ENCODE measurements around the gene LYRM4.

The LYRM4 gene

GRCh38 chr6:5231289-5231688 is 29.5 kb downstream of the LYRM4 start:
- no peak overlapping the region for H3K27ac ChIP-seq
- TF ChIP-seq ZFX (IDR thresholded peaks at IDR 0.05; ENCODE audit: borderline replicate concordance), result no peak
- TF ChIP-seq, protein P1, sequence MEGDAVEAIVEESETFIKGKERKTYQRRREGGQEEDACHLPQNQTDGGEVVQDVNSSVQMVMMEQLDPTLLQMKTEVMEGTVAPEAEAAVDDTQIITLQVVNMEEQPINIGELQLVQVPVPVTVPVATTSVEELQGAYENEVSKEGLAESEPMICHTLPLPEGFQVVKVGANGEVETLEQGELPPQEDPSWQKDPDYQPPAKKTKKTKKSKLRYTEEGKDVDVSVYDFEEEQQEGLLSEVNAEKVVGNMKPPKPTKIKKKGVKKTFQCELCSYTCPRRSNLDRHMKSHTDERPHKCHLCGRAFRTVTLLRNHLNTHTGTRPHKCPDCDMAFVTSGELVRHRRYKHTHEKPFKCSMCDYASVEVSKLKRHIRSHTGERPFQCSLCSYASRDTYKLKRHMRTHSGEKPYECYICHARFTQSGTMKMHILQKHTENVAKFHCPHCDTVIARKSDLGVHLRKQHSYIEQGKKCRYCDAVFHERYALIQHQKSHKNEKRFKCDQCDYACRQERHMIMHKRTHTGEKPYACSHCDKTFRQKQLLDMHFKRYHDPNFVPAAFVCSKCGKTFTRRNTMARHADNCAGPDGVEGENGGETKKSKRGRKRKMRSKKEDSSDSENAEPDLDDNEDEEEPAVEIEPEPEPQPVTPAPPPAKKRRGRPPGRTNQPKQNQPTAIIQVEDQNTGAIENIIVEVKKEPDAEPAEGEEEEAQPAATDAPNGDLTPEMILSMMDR (IDR thresholded peaks at IDR 0.05), result no peak

- TF ChIP-seq ZFX (IDR thresholded peaks at IDR 0.05; ENCODE audit: borderline replicate concordance), result no peak
- TF ChIP-seq, protein P1 (IDR thresholded peaks at IDR 0.05), result no peak
- no peak overlapping the region for H3K27ac ChIP-seq
These were observed 30.7 kb downstream of the LYRM4 start for GRCh38 chr6:5230081-5230480.

DNA sequence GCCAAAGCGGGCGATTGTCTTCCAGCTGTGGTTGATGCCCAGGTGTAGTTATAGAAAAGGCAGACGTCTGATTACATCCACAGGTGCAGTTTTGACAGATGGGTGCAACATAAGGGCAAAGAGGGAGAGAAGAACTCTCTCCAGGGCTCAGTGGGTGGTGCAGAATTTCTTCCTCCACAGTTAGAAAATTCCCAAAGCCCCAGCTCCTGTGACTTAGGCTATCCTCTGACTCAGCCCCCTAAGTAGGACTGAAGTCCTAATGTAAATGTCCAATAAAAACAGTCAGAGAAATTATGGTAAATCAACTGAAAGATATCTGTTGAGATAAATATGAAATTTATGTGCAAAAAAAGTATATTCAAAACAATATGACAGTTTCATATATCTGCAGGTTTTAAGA is 31.4 kb downstream of the LYRM4 start:
- TF ChIP-seq ZFX (IDR thresholded peaks at IDR 0.05; ENCODE audit: borderline replicate concordance), result no peak
- TF ChIP-seq, protein P1 (IDR thresholded peaks at IDR 0.05), result no peak

DNA sequence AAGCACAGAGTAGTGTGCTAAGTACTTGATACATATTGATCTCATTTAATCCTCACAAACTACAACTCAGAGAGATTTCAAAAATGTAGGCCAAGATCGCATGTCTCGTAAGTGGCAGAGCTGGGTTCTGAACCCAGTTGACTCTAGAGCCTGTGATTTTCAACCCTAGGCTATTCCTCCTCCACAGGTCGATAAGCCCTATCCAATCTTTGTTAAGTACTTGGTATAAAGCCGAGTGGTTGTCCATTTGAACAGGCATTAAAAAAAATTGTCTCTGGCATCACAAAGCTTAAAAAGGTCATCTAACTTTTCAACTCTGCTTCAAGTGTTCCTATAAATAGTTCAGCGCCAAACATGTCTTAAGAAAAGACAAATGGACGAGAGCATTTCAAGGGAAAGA is 37.4 kb downstream of the LYRM4 start:
- no peak overlapping the region for H3K27ac ChIP-seq
- TF ChIP-seq, protein P1 (IDR thresholded peaks at IDR 0.05), result no peak
- no peak for TF ChIP-seq ZFX (IDR thresholded peaks at IDR 0.05; ENCODE audit: borderline replicate concordance)

More for the DNA sequence above, 31.4 kb downstream of the LYRM4 start:
- H3K27ac ChIP-seq, result no peak overlapping the region

DNA sequence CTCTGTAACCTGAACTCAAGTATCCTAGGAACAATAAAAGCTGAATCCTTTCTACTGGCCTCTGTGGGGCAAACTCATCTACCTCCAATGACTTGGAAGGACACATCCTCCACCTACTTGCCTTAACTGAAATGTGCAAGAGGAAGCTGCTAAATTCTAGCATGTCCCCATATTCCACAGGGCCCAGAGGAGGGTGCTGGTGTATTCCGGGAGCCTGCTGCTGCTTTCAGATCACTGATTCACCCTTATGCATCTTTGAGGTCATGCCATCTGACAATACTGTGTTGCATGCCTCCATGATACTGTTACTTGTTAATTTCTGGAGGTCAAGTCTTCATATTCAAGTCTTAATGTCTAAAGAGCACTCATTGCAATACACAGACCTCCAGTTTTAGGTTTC is 40.3 kb downstream of the LYRM4 start:
- no peak for TF ChIP-seq ZFX (IDR thresholded peaks at IDR 0.05; ENCODE audit: borderline replicate concordance)
- TF ChIP-seq, protein P1 (IDR thresholded peaks at IDR 0.05), result no peak
- no peak overlapping the region for H3K27ac ChIP-seq

- no peak for TF ChIP-seq ZFX (IDR thresholded peaks at IDR 0.05; ENCODE audit: borderline replicate concordance)
- TF ChIP-seq, protein P1 (IDR thresholded peaks at IDR 0.05), result no peak
- no peak overlapping the region for H3K27ac ChIP-seq
These were observed 41.6 kb downstream of the LYRM4 start for GRCh38 chr6:5219011-5219691.

DNA sequence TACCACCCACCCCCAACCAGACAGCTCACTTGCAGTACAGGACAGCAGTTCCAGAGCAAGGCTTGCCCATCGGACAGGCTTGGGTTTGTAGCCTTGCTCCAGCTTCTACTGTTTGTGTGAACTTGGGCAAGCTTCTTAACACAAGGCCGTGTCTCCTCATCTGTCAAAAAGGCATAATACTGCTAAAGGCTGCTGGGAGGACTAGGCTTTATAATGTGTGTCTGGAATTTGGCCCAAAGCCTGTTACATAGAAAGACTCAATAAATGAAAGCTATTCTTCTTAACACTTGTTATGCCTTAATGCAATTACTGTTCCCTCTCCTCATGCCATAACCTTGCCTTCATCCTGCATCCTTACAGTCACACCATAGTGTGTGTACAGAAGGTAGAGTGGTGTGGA is 43.4 kb downstream of the LYRM4 start:
- no peak for TF ChIP-seq ZFX (IDR thresholded peaks at IDR 0.05; ENCODE audit: borderline replicate concordance)
- TF ChIP-seq, protein P1 (IDR thresholded peaks at IDR 0.05), result no peak
- no peak overlapping the region for H3K27ac ChIP-seq
